GM23338 (cell line): ENCODE results near the gene CYP1B1. TPM values are rescaled to one million over a fixed set of nuclear protein-coding genes. Genes with fewer than 3 reads are reported as not detected.

ENCODE experiments used
- ATAC-seq: fragments of 200-7000 bp; cut with Tn5 transposase; 3 replicates; pipeline ENCODE4 v1.9.1; 2020
- DNase-seq: peaks from one replicate; pipeline ENCODE4 v3.0.0-alpha.2; 2015; ENCODE audit warnings: low spot score
- H2AFZ ChIP-seq: fragments of 200-600 bp; sonication (generic); 2 replicates; pipeline ENCODE4 v1.8.0; 2016; ENCODE audit warnings: antibody characterized with exemption, mild to moderate bottlenecking, moderate library complexity
- H3F3A ChIP-seq: fragments of 200-600 bp; sonication (generic); replicated peaks from 2 replicates; pipeline ENCODE4 v1.8.0; 2017; ENCODE audit warnings: antibody characterized with exemption, mixed run types, low read depth
- H3K27ac ChIP-seq: fragments of 200-600 bp; sonication (generic); 2 replicates; pipeline ENCODE4 v1.6.1; 2016; ENCODE audit warnings: low read depth
- H3K27me3 ChIP-seq: fragments of 200-600 bp; sonication (generic); 2 replicates; pipeline ENCODE4 v1.8.0; 2016; ENCODE audit warnings: mild to moderate bottlenecking, mixed run types, moderate library complexity; ENCODE audit not compliant: insufficient read depth
- H3K36me3 ChIP-seq: fragments of 200-600 bp; sonication (generic); 2 replicates; pipeline ENCODE4 v1.8.0; 2016; ENCODE audit warnings: mild to moderate bottlenecking; ENCODE audit not compliant: insufficient read depth
- H3K4me1 ChIP-seq: fragments of 200-600 bp; sonication (generic); 2 replicates; pipeline ENCODE4 v1.8.0; 2016; ENCODE audit warnings: mild to moderate bottlenecking, moderate library complexity; ENCODE audit not compliant: insufficient read depth
- H3K4me2 ChIP-seq: fragments of 200-600 bp; sonication (generic); 2 replicates; pipeline ENCODE4 v1.7.1; 2017; ENCODE audit warnings: mixed run types
- H3K4me3 ChIP-seq: fragments of 200-600 bp; sonication (generic); 2 replicates; pipeline ENCODE4 v1.6.1; 2016; ENCODE audit warnings: mixed run types
- H3K79me2 ChIP-seq: fragments of 200-600 bp; sonication (generic); replicated peaks from 2 replicates; pipeline ENCODE4 v1.8.0; 2017; ENCODE audit warnings: mild to moderate bottlenecking; ENCODE audit not compliant: insufficient read depth
- H3K9me2 ChIP-seq: fragments of 200-600 bp; sonication (generic); 2 replicates; pipeline ENCODE4 v1.8.0; 2017; ENCODE audit not compliant: insufficient read depth
- H4K20me1 ChIP-seq: fragments of 200-600 bp; sonication (generic); replicated peaks from 2 replicates; pipeline ENCODE4 v1.8.0; 2017; ENCODE audit warnings: mild to moderate bottlenecking; ENCODE audit not compliant: insufficient read depth
- H3K27ac Mint-ChIP-seq: 2 replicates; pipeline ENCODE4 v1.8.0; 2020; ENCODE audit warnings: inconsistent platforms, mild to moderate bottlenecking, moderate library complexity, mixed read lengths
- H3K27me3 Mint-ChIP-seq: 3 replicates; pipeline ENCODE4 v1.8.0; 2022; ENCODE audit warnings: low read depth, mild to moderate bottlenecking, moderate library complexity, mixed read lengths, inconsistent platforms; ENCODE audit not compliant: insufficient read depth, poor library complexity
- H3K36me3 Mint-ChIP-seq: 3 replicates; pipeline ENCODE4 v1.8.0; 2021; ENCODE audit warnings: low read depth, mild to moderate bottlenecking, inconsistent platforms, moderate library complexity, mixed read lengths
- H3K4me1 Mint-ChIP-seq: 3 replicates; pipeline ENCODE4 v1.8.0; 2020; ENCODE audit warnings: mild to moderate bottlenecking, inconsistent platforms, mixed read lengths
- H3K4me3 Mint-ChIP-seq: 3 replicates; pipeline ENCODE4 v1.8.0; 2021; ENCODE audit warnings: moderate library complexity, mild to moderate bottlenecking, inconsistent platforms, mixed read lengths
- H3K9me3 Mint-ChIP-seq: 3 replicates; pipeline ENCODE4 v1.8.0; 2020; ENCODE audit warnings: moderate library complexity, mild to moderate bottlenecking, inconsistent platforms, mixed read lengths
- CTCF ChIP-seq, 2 experiments: fragments of 200-600 bp in 1 of 2; sonication (generic) in 1 of 2; conservative IDR thresholded peaks; 2 replicates each; pipeline versions ENCODE4 v1.5.1 to v1.6.1; 2016 to 2017; ENCODE audit warnings: antibody characterized with exemption in 2 of 2, low read depth in 2 of 2, mild to moderate bottlenecking in 2 of 2, moderate library complexity in 1 of 2
- ETS1 ChIP-seq: IDR thresholded peaks from 2 replicates; pipeline ENCODE4 v1.6.1; 2016; ENCODE audit warnings: antibody characterized with exemption
- EZH2 ChIP-seq: fragments of 200-600 bp; sonication (generic); IDR thresholded peaks from one replicate; pipeline ENCODE4 v1.8.0; 2017; ENCODE audit warnings: antibody characterized with exemption, mild to moderate bottlenecking, low read depth; ENCODE audit not compliant: unreplicated experiment
- JUNB ChIP-seq: IDR thresholded peaks from one replicate; pipeline ENCODE4 v1.6.1; 2016; ENCODE audit warnings: antibody characterized with exemption; ENCODE audit not compliant: unreplicated experiment
- NANOG ChIP-seq: IDR thresholded peaks from 2 replicates; pipeline ENCODE4 v1.6.1; 2016; ENCODE audit warnings: antibody characterized with exemption, borderline replicate concordance
- REST ChIP-seq: IDR thresholded peaks from one replicate; pipeline ENCODE4 v1.6.1; 2018; ENCODE audit warnings: antibody characterized with exemption; ENCODE audit not compliant: unreplicated experiment
- ZNF114 ChIP-seq: fragments of 250-450 bp; sonication (Bioruptor Pico); IDR thresholded peaks from 2 replicates; pipeline ENCODE4 v1.5.0; 2020; ENCODE audit warnings: mild to moderate bottlenecking, moderate library complexity
- ZNF331 ChIP-seq: fragments of 250-450 bp; sonication (Bioruptor Pico); IDR thresholded peaks from 2 replicates; pipeline ENCODE4 v1.5.0; 2020; ENCODE audit warnings: low read depth, mild to moderate bottlenecking, moderate library complexity
- ZNF462 ChIP-seq: fragments of 250-450 bp; sonication (Bioruptor Pico); IDR thresholded peaks from 2 replicates; pipeline ENCODE4 v1.5.0; 2020; ENCODE audit warnings: mild to moderate bottlenecking, moderate library complexity
- polyA plus RNA-seq: library from polyadenylated mRNA; unstranded; fragments of >200 nt; fragmentation: Nextera tagmentation; extraction: Ambion mirVana; gene quantifications from 2 replicates; pipeline ENCODE4 v1.2.1, GENCODE V29; 2016
- total RNA-seq: library from RNA; depleted of rRNA; stranded (reverse); fragments of >200 nt; shearing (Covaris generic); gene quantifications from 2 replicates; pipeline ENCODE4 v1.2.3, GENCODE V29; 2014

CYP1B1 gene
- total and polyA plus RNA-seq, 2 experiments from 2014 or later = 3.3 to 6.2 TPM

- TF ChIP-seq REST = no peak
- TF ChIP-seq ETS1 = no peak
- no peak for TF ChIP-seq NANOG
Observed at GRCh38 chr2:38026846-38027245, 49.1 kb downstream of the CYP1B1 start (continued).

- no peaks in the 10 kb centered on the region for H3K36me3 ChIP-seq
- ATAC-seq = no peak
- no peaks in the 10 kb centered on the region for H3F3A ChIP-seq
- Mint-ChIP-seq H3K4me1 (peaks cover 6% of the 10 kb centered on the region), H3K36me3 (no peaks in the 10 kb centered on the region), H3K27ac (no peak overlapping the region), H3K4me3 (no peak overlapping the region), H3K9me3 (peaks cover 3% of the 10 kb centered on the region; the same call in 1 of the 3 replicates), H3K27me3 (no peaks in the 10 kb centered on the region)
- no peak overlapping the region for H3K27ac ChIP-seq
- no peaks in the 10 kb centered on the region for H4K20me1 ChIP-seq
- no peak for DNase-seq
- no peak overlapping the region for H3K4me3 ChIP-seq
- peaks cover 4% of the 10 kb centered on the region; the same call in 1 of the 2 replicates for H3K4me1 ChIP-seq
- H3K9me2 ChIP-seq = no peaks in the 10 kb centered on the region
- no peaks in the 10 kb centered on the region for H3K79me2 ChIP-seq
- no peak overlapping the region for H3K4me2 ChIP-seq
- H2AFZ ChIP-seq = no peak overlapping the region
- H3K27me3 ChIP-seq = no peaks in the 10 kb centered on the region
- no peak for TF ChIP-seq JUNB
- no peak for TF ChIP-seq ZNF114 (CRISPR knock-in tag)
- TF ChIP-seq ZNF462 = no peak
- no peak for TF ChIP-seq ZNF331
- TF ChIP-seq NANOG = no peak
- TF ChIP-seq CTCF (conservative IDR thresholded peaks at IDR 0.05; ENCODE audit: low read depth in 2 of 2) = no peak; a peak in 1 of 4 replicates
- TF ChIP-seq EZH2 = no peak
Observed at GRCh38 chr2:38021589-38021988, 54.4 kb downstream of the CYP1B1 start.
